ENCODE data around the gene SMIM41. TPM values are rescaled to one million over a fixed set of nuclear protein-coding genes. Genes with fewer than 3 reads are reported as not detected.
A peak's percentile ranks its signal among the peaks of the same experiment; 100 is the strongest.

The SMIM41 gene
- 1.5 TPM for total RNA-seq

GRCh38 chr12:52079576-52080402, at the start of gene SMIM41:
SMIM41 (plus strand) TSS chr12:52079704; CDS start chr12:52079780, 76 bp downstream.
- TF ChIP-seq POLR2A (IDR thresholded peaks at IDR 0.05) (no peak), POLR2AphosphoS5 (IDR thresholded peaks at IDR 0.05; ENCODE audit: insufficient read depth in 1 of 2, low read depth in 1 of 2) (no peak)
- TF ChIP-seq, protein P1, sequence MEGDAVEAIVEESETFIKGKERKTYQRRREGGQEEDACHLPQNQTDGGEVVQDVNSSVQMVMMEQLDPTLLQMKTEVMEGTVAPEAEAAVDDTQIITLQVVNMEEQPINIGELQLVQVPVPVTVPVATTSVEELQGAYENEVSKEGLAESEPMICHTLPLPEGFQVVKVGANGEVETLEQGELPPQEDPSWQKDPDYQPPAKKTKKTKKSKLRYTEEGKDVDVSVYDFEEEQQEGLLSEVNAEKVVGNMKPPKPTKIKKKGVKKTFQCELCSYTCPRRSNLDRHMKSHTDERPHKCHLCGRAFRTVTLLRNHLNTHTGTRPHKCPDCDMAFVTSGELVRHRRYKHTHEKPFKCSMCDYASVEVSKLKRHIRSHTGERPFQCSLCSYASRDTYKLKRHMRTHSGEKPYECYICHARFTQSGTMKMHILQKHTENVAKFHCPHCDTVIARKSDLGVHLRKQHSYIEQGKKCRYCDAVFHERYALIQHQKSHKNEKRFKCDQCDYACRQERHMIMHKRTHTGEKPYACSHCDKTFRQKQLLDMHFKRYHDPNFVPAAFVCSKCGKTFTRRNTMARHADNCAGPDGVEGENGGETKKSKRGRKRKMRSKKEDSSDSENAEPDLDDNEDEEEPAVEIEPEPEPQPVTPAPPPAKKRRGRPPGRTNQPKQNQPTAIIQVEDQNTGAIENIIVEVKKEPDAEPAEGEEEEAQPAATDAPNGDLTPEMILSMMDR (IDR thresholded peaks at IDR 0.05): no peak
- H3K27me3 ChIP-seq: no peaks in the 10 kb centered on the region
- peak within 1 kb of the TSS; percentile 6 to 41 for H3K4me3 ChIP-seq
- no peak for DNase-seq (ENCODE audit: extremely low spot score in 2 of 2)
- peak within 1 kb of the TSS; percentile 68 for H3K27ac ChIP-seq
- intact Hi-C loops (cut with DNase I): loop anchor here (5.0 kb wide), 1 partner anchor 52 kb away; no protein-coding TSS in a partner anchor
- H3K36me3 ChIP-seq: peaks cover 0 to 32% of the 10 kb centered on the region in 2 donors
- H3K9me3 ChIP-seq: no peaks in the 10 kb centered on the region
- H3K4me1 ChIP-seq: peaks cover 33% of the 10 kb centered on the region

DNA sequence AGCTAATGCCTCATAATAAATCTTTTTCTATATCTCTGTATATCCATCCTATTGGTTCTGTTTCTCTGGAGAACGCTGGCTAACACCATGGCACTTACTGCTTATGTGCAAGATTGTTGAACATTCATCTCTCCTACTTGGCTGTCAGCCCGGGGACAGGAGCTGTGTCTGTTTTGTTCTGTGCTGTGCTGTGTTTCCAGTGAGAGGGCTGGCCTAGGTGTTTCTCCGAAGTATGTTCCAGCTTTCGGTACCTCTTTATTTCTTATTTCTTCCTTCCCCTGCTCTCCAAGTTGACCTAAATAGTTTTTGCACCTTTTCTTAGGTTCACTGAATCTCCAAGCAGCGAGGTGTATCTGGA, 47.1 kb upstream of the SMIM41 start:
- TF ChIP-seq, protein P1 (IDR thresholded peaks at IDR 0.05): no peak
- TF ChIP-seq POLR2A (IDR thresholded peaks at IDR 0.05) (no peak), POLR2AphosphoS5 (IDR thresholded peaks at IDR 0.05; ENCODE audit: insufficient read depth in 1 of 2, low read depth in 1 of 2) (no peak)
- DNase-seq (ENCODE audit: extremely low spot score in 2 of 2): peak in 1 of 2 donors; percentile 95
- H3K27ac ChIP-seq: peak overlapping the region; percentile 98
- peaks cover 34% of the 10 kb centered on the region for H3K4me1 ChIP-seq
- no peaks in the 10 kb centered on the region for H3K36me3 ChIP-seq
- intact Hi-C loops (cut with DNase I): no loop called here
- H3K27me3 ChIP-seq: no peaks in the 10 kb centered on the region
- H3K9me3 ChIP-seq: no peaks in the 10 kb centered on the region
- H3K4me3 ChIP-seq: peak overlapping the region; percentile 36 to 39

DNA sequence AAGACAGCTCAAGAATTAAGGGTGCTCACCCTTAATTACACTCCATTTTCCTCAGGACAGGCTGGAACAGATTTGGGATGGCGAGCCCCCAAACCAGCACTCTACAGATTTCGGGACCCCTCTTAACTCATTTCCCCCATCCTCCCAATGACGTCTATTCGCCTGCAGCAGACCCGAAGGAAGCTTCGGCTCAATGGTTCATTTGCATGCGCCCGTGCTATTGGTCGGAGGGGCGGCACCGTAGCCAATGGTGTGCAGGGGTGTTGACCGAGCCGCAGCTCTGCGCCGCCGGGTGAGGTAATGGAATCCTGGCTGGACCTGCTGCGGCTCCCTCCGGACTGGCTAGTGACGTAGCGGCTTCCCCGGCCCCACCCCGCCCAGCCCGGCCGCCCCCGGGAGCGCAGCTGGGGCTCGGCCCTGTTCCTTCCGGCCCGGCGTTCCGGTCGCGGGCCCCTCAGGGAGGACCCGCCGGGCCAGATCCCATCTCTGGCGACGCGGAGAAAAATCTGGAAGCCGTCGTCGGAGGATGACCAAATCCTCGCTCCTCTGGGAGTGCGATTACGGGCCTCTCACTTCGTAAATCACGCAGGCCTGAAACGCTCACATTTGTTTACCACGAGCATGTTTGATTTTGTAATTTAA, 46.6 kb upstream of the SMIM41 start:
- peak in 1 of 2 donors; percentile 99 for DNase-seq (ENCODE audit: extremely low spot score in 2 of 2)
- Histone ChIP-seq H3K4me1 (peaks cover 39% of the 10 kb centered on the region), H3K27ac (peak overlapping the region; percentile 98), H3K27me3 (no peaks in the 10 kb centered on the region), H3K9me3 (no peaks in the 10 kb centered on the region), H3K36me3 (no peaks in the 10 kb centered on the region), H3K4me3 (peak overlapping the region; percentile 36 to 39)
- peak; percentile 48 to 93 for TF ChIP-seq POLR2A (IDR thresholded peaks at IDR 0.05)
- TF ChIP-seq, protein P1 (IDR thresholded peaks at IDR 0.05): no peak
- peak; percentile 90 to 93 for TF ChIP-seq POLR2AphosphoS5 (IDR thresholded peaks at IDR 0.05; ENCODE audit: insufficient read depth in 1 of 2, low read depth in 1 of 2)
- intact Hi-C loops (cut with DNase I): no loop called here

DNA sequence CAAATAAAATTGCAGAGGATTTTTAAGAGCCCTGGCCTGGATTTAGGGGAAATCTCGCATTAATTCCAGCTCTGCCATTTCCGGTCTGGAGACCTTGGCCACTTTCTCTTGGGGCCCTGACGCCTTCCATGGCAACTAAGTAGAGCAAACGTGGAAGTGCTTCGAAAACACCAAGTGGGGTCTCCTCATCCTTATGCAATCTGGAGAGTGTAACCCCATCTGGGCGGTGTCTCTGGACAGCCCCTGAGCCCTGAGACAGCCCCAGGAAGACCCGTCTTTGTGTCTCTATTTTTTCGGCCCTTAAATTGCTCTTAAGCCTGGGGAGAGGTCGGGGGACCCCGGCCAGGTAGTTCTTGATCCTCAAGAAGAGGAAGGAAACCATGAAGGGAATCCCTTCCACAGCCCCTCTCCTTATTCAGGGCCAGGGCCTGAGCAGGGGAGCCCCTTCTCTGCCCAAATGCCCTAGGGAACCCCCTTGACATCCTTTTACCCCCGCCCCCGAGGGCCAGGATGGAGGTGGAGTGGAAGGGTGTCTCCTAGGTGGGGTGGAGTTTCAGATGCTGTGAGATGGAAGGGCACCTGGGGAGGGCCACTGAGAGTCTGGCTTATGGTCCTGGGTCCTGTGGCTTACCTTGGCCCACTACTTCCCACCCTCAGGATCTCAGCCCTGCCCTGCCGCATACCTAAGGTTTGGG, 45.9 kb upstream of the SMIM41 start:
- Histone ChIP-seq H3K4me3 (peak overlapping the region; percentile 29 to 39), H3K4me1 (peaks cover 46% of the 10 kb centered on the region), H3K9me3 (no peaks in the 10 kb centered on the region), H3K36me3 (no peaks in the 10 kb centered on the region), H3K27ac (peak overlapping the region; percentile 98), H3K27me3 (no peaks in the 10 kb centered on the region)
- peak in 1 of 2 donors; percentile 95 for DNase-seq (ENCODE audit: extremely low spot score in 2 of 2)
- intact Hi-C loops (cut with DNase I): no loop called here
- TF ChIP-seq, protein P1 (IDR thresholded peaks at IDR 0.05): no peak
- TF ChIP-seq POLR2AphosphoS5 (IDR thresholded peaks at IDR 0.05; ENCODE audit: insufficient read depth in 1 of 2, low read depth in 1 of 2) (no peak), POLR2A (IDR thresholded peaks at IDR 0.05) (no peak)
